ENCODE data around the gene MAGEA2.
"Not testable (repeated sequence)": the region's sequence is repeated elsewhere in the genome, so short reads cannot be mapped to it uniquely, and the experiment has no call there.

DNA sequence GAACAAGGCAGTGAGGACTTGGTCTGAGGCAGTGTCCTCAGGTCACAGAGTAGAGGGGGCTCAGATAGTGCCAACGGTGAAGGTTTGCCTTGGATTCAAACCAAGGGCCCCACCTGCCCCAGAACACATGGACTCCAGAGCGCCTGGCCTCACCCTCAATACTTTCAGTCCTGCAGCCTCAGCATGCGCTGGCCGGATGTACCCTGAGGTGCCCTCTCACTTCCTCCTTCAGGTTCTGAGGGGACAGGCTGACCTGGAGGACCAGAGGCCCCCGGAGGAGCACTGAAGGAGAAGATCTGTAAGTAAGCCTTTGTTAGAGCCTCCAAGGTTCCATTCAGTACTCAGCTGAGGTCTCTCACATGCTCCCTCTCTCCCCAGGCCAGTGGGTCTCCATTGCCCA, 53.3 kb downstream of the MAGEA2 start:
- not testable (repeated sequence) for TF ChIP-seq POLR2AphosphoS5, CTCF (IDR thresholded peaks at IDR 0.05)
